ENCODE data around the gene FBLN2.

GRCh38 chr3:13580256-13581023 is 31.5 kb downstream of the FBLN2 start:
- TF ChIP-seq ZNF256 (CRISPR knock-in tag; conservative IDR thresholded peaks at IDR 0.05) (no peak), GATAD2A (CRISPR knock-in tag; IDR thresholded peaks at IDR 0.05) (no peak), ZNF564 (CRISPR knock-in tag; IDR thresholded peaks at IDR 0.05) (no peak)
- TF ChIP-seq, protein P1, sequence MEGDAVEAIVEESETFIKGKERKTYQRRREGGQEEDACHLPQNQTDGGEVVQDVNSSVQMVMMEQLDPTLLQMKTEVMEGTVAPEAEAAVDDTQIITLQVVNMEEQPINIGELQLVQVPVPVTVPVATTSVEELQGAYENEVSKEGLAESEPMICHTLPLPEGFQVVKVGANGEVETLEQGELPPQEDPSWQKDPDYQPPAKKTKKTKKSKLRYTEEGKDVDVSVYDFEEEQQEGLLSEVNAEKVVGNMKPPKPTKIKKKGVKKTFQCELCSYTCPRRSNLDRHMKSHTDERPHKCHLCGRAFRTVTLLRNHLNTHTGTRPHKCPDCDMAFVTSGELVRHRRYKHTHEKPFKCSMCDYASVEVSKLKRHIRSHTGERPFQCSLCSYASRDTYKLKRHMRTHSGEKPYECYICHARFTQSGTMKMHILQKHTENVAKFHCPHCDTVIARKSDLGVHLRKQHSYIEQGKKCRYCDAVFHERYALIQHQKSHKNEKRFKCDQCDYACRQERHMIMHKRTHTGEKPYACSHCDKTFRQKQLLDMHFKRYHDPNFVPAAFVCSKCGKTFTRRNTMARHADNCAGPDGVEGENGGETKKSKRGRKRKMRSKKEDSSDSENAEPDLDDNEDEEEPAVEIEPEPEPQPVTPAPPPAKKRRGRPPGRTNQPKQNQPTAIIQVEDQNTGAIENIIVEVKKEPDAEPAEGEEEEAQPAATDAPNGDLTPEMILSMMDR (CRISPR knock-in tag; IDR thresholded peaks at IDR 0.05), result no peak

All from HepG2 (cell line).